Parathyroid adenoma (tissue), 2 donors: ENCODE data around the gene JPH3.

ENCODE experiments used
- H2AFZ ChIP-seq: fragments of 300-600 bp; sonication (generic); one replicate; pipeline ENCODE4 v1.7.0; 2017; ENCODE audit warnings: antibody characterized with exemption, mild to moderate bottlenecking
- H3K27ac ChIP-seq: fragments of 300-600 bp; sonication (generic); one replicate; pipeline ENCODE4 v1.7.0; 2017
- H3K27me3 ChIP-seq: fragments of 300-600 bp; sonication (generic); one replicate; pipeline ENCODE4 v1.7.0; 2017; ENCODE audit warnings: low read length; ENCODE audit not compliant: control insufficient read depth, insufficient read depth
- H3K36me3 ChIP-seq: fragments of 300-600 bp; sonication (generic); one replicate; pipeline ENCODE4 v1.7.0; 2017; ENCODE audit warnings: low read length; ENCODE audit not compliant: control insufficient read depth, insufficient read depth
- H3K4me1 ChIP-seq: fragments of 300-600 bp; sonication (generic); one replicate; pipeline ENCODE4 v1.7.0; 2017; ENCODE audit warnings: control low read depth
- H3K4me2 ChIP-seq: fragments of 300-600 bp; sonication (generic); one replicate; pipeline ENCODE4 v1.7.0; 2017; ENCODE audit warnings: low read length
- H3K4me3 ChIP-seq: fragments of 300-600 bp; sonication (generic); one replicate; pipeline ENCODE4 v1.7.0; 2017; ENCODE audit warnings: low read depth, low read length
- H3K79me2 ChIP-seq: fragments of 300-600 bp; sonication (generic); one replicate; pipeline ENCODE4 v1.7.0; 2017; ENCODE audit warnings: control low read depth
- H3K9ac ChIP-seq: fragments of 300-600 bp; sonication (generic); one replicate; pipeline ENCODE4 v1.7.0; 2017; ENCODE audit warnings: mild to moderate bottlenecking
- H3K9me3 ChIP-seq: fragments of 300-600 bp; sonication (generic); one replicate; pipeline ENCODE4 v1.7.0; 2017; ENCODE audit warnings: low read length; ENCODE audit not compliant: control insufficient read depth
- CTCF ChIP-seq: fragments of 300-600 bp; sonication (generic); IDR thresholded peaks from one replicate; pipeline ENCODE4 v1.7.0; 2017; ENCODE audit warnings: antibody characterized with exemption, mild to moderate bottlenecking
- donor health status: primary hyperparathyroidism.

Gene JPH3

GRCh38 chr16:87702325-87702811 is 100.1 kb downstream of the JPH3 start:
- H3K27ac ChIP-seq, result no peak overlapping the region
- H3K9ac ChIP-seq, result no peak overlapping the region
- H3K27me3 ChIP-seq, result no peaks in the 10 kb centered on the region
- no peak overlapping the region for H3K4me3 ChIP-seq
- TF ChIP-seq CTCF, result no peak
- H2AFZ ChIP-seq, result no peak overlapping the region
- no peaks in the 10 kb centered on the region for H3K79me2 ChIP-seq
- no peaks in the 10 kb centered on the region for H3K36me3 ChIP-seq
- H3K4me1 ChIP-seq, result no peaks in the 10 kb centered on the region
- H3K4me2 ChIP-seq, result no peak overlapping the region
- no peaks in the 10 kb centered on the region for H3K9me3 ChIP-seq

GRCh38 chr16:87703071-87703470 is 100.8 kb downstream of the JPH3 start:
- Histone ChIP-seq H3K27me3 (no peaks in the 10 kb centered on the region), H2AFZ (no peak overlapping the region), H3K27ac (no peak overlapping the region), H3K79me2 (no peaks in the 10 kb centered on the region), H3K4me1 (no peaks in the 10 kb centered on the region), H3K4me3 (no peak overlapping the region), H3K9ac (no peak overlapping the region), H3K9me3 (no peaks in the 10 kb centered on the region), H3K4me2 (no peak overlapping the region), H3K36me3 (no peaks in the 10 kb centered on the region)
- no peak for TF ChIP-seq CTCF

GRCh38 chr16:87703835-87704375 is 101.6 kb downstream of the JPH3 start:
- H3K4me3 ChIP-seq, result no peak overlapping the region
- H3K4me2 ChIP-seq, result no peak overlapping the region
- no peak for TF ChIP-seq CTCF
- no peaks in the 10 kb centered on the region for H3K79me2 ChIP-seq
- no peak overlapping the region for H3K27ac ChIP-seq
- no peak overlapping the region for H3K9ac ChIP-seq
- H3K27me3 ChIP-seq, result no peaks in the 10 kb centered on the region
- no peaks in the 10 kb centered on the region for H3K36me3 ChIP-seq
- no peak overlapping the region for H2AFZ ChIP-seq
- H3K4me1 ChIP-seq, result no peaks in the 10 kb centered on the region
- H3K9me3 ChIP-seq, result no peaks in the 10 kb centered on the region

GRCh38 chr16:87704754-87705353 is 102.5 kb downstream of the JPH3 start:
- H3K79me2 ChIP-seq, result no peaks in the 10 kb centered on the region
- no peak overlapping the region for H3K4me2 ChIP-seq
- TF ChIP-seq CTCF, result no peak
- no peak overlapping the region for H3K9ac ChIP-seq
- no peak overlapping the region for H2AFZ ChIP-seq
- H3K4me3 ChIP-seq, result no peak overlapping the region
- H3K27me3 ChIP-seq, result no peaks in the 10 kb centered on the region
- H3K36me3 ChIP-seq, result no peaks in the 10 kb centered on the region
- no peaks in the 10 kb centered on the region for H3K4me1 ChIP-seq
- no peaks in the 10 kb centered on the region for H3K9me3 ChIP-seq
- H3K27ac ChIP-seq, result no peak overlapping the region

GRCh38 chr16:87705771-87706277 is 103.5 kb downstream of the JPH3 start:
- Histone ChIP-seq H3K36me3 (no peaks in the 10 kb centered on the region), H3K27ac (no peak overlapping the region), H3K9ac (no peak overlapping the region)

More at GRCh38 chr16:87705771-87706277, 103.5 kb downstream of the JPH3 start:
- H3K4me3 ChIP-seq, result no peak overlapping the region
- no peak for TF ChIP-seq CTCF
- H3K9me3 ChIP-seq, result no peaks in the 10 kb centered on the region
- H3K4me2 ChIP-seq, result no peak overlapping the region
- H3K27me3 ChIP-seq, result no peaks in the 10 kb centered on the region
- no peaks in the 10 kb centered on the region for H3K79me2 ChIP-seq
- H2AFZ ChIP-seq, result no peak overlapping the region
- H3K4me1 ChIP-seq, result no peaks in the 10 kb centered on the region
